Measurements from ENCODE around the gene SRGAP3.

The SRGAP3 gene

DNA sequence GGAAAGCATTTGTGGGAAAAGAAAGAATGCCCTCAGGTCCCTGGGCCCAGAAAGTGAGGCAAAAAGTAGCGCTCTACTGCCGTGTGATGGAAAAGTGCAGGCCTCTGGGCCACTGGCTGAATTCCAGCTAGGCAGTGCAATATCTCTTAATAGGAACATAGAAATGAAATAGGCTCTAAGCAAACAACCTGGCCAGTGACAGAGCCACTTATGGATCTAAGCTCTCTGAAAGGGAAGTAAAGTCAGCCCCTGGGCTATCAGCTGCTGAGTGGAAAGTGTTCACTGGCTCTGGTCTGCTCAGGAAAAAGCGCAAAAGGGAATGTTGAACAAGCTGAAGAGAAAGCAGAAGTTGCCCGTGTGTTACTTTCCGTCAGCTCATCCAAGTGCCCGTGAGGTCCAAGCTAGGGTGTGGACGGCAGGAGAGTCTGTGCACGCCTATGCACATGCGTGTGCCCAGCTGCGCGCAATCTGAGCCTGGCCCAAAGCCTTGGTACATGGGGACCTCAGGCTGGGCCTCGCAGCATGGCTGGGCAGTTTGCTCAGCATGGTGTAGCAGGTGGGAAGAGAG, 212.2 kb downstream of the SRGAP3 start:
- FAIRE-seq, result no peak

DNA sequence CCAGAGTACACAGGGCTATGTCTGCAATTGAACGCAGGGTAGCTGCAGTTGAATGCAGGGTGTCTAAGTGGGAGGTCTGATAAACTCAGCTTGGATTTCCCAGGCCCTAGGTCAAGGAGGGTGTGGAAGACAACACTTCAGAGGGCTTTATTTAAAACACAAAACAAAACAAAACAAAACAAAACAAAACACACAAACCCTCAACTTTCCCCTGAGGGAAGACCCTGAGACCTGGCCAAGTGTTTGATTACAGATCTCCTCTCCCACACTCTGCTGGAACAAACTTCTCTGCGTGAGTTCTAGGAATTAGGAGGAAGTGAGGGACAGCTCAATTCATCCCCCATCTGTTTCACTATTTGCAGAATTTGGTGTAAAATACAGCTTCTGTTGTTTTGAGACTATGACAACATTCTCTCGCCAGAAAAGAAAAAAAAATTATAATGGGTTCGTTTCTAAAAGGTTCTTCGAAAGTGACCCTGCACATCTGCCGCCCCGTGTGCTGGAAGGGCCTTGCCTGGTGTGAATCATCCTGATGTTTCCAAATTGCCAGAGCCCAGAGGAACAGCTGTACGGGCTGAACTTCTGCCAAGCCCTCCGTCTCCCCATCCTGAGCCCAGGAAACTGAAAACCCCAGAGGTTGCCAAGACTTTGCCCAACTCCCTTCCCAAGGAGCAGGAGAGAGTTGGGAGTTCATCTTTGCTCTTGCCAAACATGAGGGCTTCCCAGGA, 212.9 kb downstream of the SRGAP3 start:
- FAIRE-seq, result no peak

DNA sequence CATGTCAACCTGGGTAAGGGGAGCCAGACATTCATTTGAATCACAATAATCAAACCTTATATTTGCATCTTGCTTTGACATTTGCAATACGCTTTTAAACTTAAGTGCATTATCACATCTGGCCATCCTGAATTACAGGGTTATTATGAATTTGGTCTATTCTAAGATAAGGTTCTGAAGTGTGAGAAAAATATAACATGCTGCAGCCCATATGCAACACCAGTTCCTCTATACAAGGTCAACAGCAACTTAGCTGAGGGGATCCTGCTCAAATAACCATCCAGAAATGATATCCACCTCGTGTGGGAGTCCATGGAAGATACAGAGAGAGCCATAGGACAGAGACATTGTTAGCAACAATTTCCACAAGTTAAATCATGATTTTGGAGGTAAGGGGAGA, 213.5 kb downstream of the SRGAP3 start:
- FAIRE-seq, result no peak

DNA sequence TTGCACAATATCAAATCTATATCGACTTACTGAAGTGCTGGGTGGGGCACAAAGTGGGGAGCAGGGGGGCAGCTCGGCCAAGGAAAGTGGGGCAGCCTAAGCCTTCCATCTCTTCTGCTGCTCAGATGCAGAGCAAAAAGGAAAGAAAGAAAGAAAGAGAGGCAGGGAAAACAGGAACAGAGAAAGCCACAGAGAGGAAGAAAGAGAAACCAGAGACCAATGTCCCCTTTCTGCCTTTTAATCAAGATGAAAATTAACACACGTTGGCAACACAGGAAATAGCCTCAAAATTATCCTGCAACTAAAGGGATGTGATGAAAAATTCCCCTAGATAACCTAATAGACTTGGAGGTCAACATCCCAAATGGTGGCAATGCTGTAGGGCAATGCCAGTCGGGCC, 214.0 kb downstream of the SRGAP3 start:
- no peak for FAIRE-seq

DNA sequence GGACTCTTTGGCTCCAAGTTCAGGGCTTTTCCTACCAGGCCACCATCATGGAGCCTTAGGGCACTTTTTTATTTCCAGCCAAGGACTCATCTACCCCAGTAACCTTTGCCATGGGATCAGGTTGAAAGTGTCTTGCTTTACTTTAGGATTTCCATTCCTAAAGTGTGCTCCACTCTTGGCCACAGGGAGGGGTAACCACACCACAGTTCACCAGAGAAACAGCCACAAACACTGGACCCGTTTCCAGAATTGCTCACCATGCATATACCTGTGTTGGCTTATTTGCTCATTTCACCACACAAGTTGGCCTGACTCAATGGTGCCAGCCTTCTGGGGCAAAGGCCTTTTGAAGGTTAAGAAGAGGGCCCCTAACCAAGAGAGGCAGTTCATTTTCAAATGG, 215.6 kb downstream of the SRGAP3 start:
- no peak for FAIRE-seq

DNA sequence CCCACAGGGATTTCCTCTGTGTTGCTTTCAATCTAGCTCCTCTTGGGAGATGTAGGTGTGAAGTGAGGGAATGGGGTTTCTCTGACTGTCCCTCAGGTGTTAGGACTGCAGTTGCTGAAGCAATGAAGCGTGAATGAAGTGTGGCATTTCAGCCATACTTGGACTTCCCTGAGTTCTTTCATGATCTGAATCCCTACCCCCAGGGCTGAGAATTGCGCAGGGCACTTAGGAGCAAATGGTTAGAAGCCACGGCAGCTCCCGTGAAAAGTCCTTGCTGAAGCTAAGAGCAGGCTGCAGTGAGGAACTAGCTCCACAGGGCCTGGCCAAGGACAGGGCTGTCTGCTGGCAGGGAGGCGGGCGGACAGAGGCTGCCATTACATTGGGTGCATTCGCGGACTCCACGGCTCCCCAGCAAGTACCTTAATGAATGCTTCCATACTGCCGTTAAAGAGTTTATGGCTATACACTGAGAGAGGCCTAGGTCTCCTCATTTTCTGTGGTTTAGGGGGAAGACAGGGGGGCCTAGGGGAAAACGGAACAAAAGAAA, 217.1 kb downstream of the SRGAP3 start:
- FAIRE-seq, result no peak

DNA sequence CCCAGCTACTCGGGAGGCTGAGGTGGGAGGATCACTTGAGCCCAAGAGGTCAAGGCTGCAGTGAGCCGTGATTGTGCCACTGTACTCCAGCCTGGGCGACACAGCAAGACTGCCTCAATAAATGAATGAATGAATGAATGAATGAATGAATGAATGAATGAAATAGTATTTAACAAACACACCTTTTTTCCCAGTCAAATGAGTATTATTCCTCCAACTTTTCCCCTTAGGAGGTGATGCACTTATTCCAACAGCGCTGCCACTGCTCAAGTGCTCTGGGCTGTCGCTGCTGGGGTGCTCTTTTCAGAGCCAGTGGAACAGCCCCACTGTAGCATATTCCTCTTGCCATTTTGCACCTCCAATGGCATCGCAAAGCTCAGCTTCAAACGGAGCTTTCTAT, 219.4 kb downstream of the SRGAP3 start:
- FAIRE-seq, result no peak

DNA sequence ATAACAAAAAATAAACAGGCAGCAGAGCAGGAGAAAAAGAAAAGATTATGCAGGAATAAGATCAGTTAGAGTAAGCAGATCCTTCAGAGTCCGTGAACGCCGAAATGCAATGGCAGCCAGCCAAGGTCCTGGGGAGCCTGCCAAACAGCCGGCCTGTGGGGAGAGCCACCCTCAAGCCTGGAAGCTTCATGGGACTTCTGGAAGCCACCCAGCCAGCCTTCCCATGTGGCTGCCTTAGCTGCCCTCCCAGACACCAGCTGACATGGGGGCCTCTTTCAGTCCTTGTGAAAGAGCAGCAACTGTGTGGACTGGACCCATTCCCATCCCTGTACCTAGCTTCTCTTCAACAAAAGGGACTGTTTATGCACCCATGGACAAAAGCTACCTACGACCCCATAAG, 221.3 kb downstream of the SRGAP3 start:
- FAIRE-seq, result no peak

DNA sequence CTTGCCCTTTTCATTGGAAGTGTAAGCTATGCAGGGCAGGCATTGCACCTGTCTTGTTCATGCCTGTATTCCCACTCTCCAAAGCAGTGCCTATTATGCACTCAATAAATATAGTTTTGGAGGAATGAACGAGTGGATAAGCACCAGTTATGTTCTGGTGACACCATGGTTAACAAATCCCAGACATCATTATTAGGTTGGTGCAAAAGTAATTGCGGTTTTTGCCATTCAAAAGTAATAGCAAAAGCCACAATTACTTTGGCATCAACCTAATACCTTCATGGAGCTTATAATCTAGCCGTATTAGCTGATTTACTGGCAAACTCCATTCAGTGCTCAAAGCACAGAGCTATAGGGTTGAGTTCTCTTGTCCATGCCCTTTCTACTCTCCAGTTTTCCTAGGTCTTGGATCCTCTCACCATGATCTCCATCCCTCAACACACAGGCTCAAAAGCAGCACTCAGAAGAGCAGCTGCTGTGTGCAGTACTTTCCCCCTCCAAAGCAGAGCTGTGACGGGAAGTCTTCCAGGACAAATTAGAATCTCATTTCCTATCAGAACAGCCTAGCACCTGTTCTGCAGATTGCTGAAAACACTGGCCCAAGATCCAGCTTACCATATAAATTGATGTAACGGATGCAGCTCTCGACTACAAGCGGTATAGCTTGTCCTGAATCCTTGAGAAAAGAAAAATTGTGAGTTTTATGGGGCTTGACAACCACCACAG, 223.0 kb downstream of the SRGAP3 start:
- FAIRE-seq, result no peak

DNA sequence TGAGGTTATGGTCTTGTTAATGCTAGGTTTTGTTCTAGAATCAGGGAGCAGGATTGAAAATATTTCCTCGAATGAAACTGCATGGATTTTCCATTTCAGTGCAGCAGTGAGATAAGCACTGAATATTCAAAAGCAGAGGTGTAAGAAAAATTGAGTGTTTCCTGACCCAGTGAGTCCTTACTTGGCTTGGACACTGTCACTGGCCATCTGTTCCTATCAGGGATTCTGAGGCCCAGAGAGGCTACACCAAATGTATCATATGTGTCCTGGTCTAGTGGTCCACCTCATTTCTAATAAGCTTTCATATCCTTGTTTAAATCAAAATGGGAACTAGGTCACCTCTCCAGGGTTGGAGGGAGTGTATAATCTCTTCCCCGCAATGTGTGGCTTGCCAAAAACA, 225.1 kb downstream of the SRGAP3 start:
- FAIRE-seq, result no peak

DNA sequence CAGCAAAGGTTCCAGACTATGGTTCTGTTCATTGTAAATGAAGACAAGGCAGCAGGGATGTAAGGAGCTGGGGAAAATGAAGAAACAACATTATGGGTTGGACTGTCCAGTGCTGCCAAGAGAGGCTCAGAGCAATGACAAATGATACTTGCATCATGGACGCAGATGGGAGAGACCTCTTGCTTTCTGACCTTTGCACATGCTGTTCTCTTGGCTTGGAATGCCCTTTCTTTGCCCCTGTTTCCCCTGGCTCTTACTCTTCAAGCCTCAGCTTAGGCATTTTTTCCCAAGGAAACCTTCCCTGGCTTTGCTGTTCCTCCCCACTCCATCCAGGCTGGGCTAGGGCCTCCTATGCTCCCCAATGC, 226.2 kb downstream of the SRGAP3 start:
- no peak for FAIRE-seq

DNA sequence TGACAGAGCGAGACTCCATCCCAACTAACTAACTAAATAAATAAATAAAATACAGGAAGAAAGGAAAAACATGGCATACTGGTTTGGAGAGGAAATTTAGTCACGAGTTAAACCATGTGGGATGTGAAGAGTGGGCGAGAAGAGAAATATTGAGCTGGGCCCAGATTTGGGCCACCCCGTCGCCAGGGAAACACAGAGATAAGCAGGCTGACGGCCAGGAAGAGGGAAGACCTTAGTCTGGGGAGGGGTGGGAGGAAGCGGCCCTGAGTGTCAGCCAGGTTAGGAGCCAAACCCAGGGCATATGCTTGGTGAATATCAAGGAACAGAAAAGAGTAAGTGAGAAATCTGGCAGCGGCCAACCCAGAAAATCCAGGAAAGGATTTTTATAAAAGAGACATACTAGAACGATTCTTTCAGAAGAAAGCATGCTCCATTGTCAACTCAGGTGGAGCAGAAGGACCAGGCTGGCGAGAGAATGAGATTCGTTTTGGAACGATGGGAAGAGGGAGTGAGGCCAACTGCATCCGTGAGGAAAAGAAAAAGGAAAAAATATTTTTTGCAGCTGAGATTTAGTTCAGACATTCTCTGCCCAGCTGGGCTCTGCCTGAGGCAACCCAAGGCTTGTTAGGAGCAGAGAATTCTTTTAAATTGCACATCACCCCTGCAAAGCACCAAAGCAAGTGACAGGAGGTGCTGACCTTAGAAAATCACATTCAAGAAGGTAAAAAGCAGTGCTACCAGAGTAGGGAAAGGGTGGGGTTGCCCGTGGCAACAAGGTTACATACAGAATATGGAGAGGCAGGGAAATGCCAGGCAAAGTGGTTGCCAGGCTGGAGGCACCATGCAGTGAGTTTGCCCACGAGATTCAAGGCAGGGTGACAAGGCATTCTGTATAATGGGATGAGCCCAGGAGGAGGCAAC, 226.9 kb downstream of the SRGAP3 start:
- FAIRE-seq, result no peak

DNA sequence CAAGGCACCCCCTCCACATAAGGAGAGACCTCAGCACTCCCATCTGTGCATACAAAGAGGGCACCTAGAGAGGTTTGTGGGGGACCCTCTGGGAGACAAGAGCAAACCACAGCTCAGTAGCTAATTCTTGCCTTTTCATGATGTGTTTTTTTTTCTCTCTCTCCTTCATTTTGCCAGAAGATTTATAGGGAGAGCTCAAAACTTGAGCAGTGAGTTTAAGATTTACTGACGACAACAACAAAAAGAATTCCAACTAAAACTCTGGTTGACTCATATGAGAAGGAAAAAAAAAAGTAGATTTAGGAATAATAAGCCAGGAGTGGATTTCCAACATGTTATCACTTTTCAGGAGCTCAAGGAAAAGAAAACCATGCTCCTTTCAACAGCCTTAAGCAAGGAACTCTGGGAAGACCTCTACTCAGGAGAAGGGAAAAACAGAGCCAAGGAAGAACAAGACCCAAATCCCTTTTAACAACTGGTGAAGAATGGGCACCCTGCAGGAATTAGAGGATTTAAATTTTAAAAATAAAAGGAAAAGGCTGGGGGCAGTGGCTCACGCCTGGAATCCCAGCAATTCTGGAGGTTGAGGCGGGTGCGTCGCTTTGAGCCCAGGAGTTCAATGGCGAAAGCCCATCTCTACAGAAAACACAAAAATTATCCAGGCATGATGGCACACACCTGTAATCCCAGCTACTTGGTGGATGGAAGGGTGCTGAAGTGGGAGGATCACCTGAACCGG, 228.0 kb downstream of the SRGAP3 start:
- no peak for FAIRE-seq

DNA sequence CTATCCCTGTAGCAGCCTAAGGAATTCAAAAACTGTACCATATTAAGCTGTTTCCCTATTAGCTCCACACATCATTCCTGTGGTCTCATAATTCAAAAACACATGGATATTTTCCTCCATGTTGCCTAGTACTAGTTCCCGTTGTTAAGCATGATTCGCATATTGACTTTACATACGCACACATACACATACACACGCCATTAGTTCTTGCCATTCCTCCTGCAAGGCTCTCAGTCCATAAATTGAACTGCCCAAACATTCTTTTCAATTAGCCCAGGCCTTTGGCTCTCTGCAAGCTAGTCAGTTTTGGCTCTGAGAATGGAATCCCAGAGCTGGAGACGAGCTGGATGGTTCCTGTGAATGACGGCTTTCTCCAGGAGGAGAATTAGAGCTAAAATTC, 229.0 kb downstream of the SRGAP3 start:
- FAIRE-seq, result no peak

DNA sequence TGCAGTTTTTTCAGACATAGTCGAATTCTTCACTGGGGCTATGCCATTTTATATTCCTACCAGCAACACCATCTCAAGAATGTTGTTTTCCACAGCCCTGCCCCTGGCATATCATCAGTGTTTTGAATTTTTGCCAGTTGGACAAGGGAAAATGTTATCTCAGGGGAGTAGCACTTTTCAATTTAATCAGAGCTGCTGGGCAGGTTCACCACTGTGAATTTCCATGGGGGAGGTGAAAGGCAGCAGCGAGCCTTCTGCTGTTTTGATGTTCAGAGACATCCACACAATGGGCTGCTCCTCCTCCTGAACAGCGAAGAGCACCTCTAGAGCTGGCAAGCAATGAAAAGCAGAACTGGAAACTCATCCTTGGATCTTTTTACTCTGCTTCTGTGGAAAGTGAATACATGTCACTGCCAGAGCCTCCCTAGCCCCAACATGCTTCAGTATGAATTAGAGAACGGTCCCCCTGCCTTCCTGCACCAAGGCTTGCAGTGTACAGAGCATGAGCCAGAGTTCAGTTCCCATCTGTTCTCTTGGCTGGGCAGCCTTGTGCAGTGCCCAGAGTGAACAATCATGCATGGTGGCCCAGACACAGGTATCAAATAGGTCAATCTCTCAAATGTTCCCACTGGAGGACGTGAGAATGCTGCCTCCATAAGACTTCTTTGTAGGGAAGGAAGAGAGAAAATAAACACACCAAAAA, 230.0 kb downstream of the SRGAP3 start:
- no peak for FAIRE-seq

DNA sequence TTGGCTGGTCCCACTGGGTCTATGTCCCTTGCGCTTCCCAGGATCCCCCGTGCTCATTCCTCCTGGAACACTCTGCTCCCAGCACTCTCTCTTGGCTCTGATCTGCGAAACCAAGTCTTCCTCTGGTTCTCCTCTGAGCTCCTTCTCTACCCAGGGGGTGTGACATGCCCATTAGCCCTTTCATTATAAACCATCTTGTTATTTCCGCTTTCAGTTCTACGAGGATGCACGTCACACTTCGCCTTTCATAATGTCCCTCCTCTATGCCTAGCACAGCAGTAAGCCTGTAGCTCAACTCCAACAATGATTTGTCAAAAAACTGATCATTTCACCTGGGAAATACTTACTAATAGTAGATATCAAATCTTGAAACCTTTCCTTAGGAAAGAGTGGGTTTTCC, 234.2 kb downstream of the SRGAP3 start:
- no peak for FAIRE-seq

DNA sequence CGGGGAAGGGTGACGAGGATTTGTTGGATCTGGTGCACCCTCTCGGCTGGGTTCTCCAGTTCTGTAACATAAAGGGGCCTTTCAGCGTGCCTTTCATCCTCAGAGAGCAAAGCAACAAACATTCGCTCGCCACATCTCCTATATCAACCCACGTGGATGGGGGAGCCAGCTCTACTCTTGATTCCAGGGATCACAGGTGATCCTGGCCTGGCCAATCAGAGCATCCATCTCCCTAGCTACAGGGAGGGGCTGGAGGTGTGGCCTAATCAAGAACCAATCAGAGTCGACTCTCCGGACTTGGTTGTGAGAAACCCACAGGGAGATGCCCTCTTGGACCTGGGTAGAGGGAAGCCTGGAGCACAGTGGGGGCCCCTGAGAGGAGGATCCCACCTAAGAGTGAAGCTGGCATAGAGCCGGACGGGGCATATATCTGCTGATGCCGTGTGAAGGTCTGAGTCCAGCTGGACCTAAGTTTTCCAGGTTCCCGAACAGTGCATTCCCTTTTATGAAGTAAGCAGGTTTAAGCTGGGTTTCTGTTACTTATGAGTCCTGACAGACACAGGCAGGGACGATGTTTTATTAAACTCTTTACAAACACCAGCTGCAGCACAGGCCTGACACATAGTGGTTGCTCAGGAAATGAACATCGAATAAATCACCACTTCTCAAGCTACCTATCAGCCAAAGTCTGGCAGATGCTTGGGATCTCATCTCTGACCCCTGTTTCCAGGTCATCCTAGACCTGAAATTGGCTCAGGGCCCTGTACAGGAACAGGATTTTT, 235.5 kb downstream of the SRGAP3 start:
- FAIRE-seq, result no peak

DNA sequence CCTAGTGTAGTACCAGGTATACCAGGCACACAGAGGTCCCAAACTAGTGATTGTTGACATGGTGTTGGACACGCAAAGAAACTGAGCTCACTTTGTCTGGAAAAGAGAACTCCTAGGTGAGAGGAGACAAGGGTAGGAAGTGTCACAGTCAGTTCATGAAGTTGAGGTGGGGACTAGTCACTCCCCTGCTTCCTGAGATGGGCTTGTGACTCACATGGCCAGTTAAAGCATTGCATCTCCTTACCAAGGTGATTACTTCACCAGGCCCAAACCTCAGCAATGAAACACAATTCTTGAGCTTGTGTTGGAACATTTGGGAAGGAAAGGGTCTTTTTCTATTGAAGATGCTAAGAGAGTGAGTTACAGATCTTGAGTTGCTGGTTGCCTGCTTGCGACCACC, 236.9 kb downstream of the SRGAP3 start:
- FAIRE-seq, result no peak

DNA sequence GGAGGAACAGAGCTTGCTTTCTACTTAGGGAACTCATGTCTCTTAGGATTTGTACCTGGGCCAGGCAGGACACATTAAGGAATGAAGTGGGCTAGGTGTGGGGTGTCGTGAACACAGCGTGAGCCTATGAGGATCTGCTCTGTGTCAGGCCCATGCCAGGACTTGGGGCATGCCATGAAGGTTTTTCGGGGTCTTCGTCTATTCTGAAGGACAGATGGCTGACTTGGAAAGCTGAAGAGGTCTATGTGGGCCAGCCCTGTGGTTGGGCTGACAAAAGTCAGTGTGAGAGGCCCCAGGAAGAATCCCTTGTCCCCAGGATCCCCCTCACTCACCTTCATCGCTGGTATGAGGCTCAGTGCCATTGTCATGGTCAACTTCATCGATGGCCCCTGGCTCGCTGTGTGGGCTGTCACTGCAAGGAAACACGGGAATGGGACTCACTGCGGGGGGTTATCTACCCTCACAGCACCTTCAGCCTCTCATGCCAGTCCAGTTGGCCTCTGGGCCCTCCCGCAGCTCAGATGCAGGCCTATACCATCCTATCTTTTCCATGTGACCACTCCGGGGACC, 239.4 kb downstream of the SRGAP3 start:
- FAIRE-seq, result no peak

DNA sequence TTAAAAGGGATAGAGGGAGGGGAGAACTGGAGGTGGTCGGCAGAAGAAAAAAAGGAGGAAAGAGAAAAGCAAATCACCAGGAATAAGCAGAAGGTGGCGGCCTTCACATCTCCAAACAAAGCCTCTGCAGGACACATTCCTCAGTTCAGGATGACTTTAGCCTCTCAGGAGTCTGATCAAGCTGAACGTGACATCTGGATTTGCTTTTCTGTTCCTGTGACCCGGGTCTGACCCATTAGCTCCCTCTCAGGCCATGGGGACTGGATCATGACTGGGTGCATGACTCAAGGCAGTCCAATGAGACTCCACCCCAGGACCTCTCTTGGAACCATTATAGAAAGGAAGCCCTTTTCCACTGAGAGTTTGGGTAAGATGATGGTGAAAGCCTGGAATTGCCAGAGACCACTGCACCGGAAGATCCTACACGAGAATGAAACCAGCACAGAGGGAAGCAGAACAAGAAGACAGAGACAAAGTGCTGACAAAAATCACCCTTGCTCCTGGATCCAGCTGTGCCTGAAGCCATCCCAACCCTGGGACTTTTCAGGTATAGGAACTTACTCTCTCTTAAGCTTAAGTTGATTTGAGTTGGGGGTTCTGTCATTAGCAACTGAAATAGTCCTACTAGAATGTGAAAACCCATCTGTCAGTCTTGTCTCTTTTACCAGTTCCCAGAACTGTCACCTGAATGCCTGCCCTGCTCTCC, 240.7 kb downstream of the SRGAP3 start:
- FAIRE-seq, result no peak

All from colon (tissue), 2 donors.